Right lobe of liver (tissue), 6 donors: ENCODE measurements around the gene MTHFD1. TPM values are rescaled to one million over a fixed set of nuclear protein-coding genes. Genes with fewer than 3 reads are reported as not detected.

Experiments
- ATAC-seq, 4 donors: fragments of 200-7000 bp; cut with Tn5 transposase; one replicate each; pipeline ENCODE4 v1.9.1; 2020; ENCODE audit warnings: mild to moderate bottlenecking in 4 of 4, moderate library complexity in 4 of 4
- DNase-seq, 3 donors: peaks; one replicate each; pipeline ENCODE4 v3.0.0-alpha.2; 2020
- H3K27ac ChIP-seq, 3 donors: fragments of 200-600 bp; one replicate each; pipeline ENCODE4 v1.8.0; 2022
- H3K27me3 ChIP-seq, 2 donors: fragments of 200-600 bp; one replicate each; pipeline ENCODE4 v1.8.0; 2022
- H3K36me3 ChIP-seq, 4 donors: fragments of 200-600 bp; sonication (generic) in 1 of 4; one replicate each; pipeline versions ENCODE4 v1.5.1 to v1.8.0; 2017 to 2022; ENCODE audit warnings: control low read depth in 1 of 4
- H3K4me1 ChIP-seq, 4 donors: fragments of 200-600 bp; sonication (generic) in 1 of 4; one replicate each; pipeline versions ENCODE4 v1.5.1 to v1.8.0; 2017 to 2022; ENCODE audit warnings: control low read depth in 1 of 4
- H3K4me3 ChIP-seq, 3 donors: fragments of 200-600 bp; one replicate each; pipeline ENCODE4 v1.8.0; 2022
- H3K9me3 ChIP-seq, 4 donors: fragments of 200-600 bp; sonication (generic) in 1 of 4; one replicate each; pipeline versions ENCODE4 v1.5.1 to v1.8.0; 2017 to 2022; ENCODE audit warnings: control low read depth in 1 of 4
- CTCF ChIP-seq, 4 donors: fragments of 200-600 bp in 3 of 4; fragments of 450-650 bp in 1 of 4; IDR thresholded peaks; one replicate each; pipeline versions ENCODE4 v1.5.1 to v1.8.0; 2016 to 2022; ENCODE audit warnings: antibody characterized with exemption in 4 of 4, mild to moderate bottlenecking in 2 of 4
- POLR2A ChIP-seq: fragments of 450-650 bp; IDR thresholded peaks from one replicate; pipeline ENCODE4 v1.6.1; 2017; ENCODE audit warnings: antibody characterized with exemption, mild to moderate bottlenecking
- WGBS: methylation state at CpG from one replicate; pipeline ENCODE4 v1.1.6; 2018; ENCODE audit warnings: low coverage, low lambda C conversion rate; ENCODE audit not compliant: insufficient coverage; ENCODE audit errors: missing lambda C conversion rate; 5-methylcytosine and 5-hydroxymethylcytosine counted together
- intact Hi-C, 2 donors: fragments of 100-400 bp; cut with DNase I; formaldehyde crosslinking; loops; one replicate each; pipeline versions ENCODE4 v1.11.2 to v1.14.1; 2022
- total RNA-seq, 6 experiments: library from RNA; depleted of rRNA in 2 of 6; stranded (reverse); fragments of >200 nt in 2 of 6; fragmentation: NEBNext Ultra II Directional in 3 of 6; extraction: Animal tissue kit (Norgen Biotek cat#: 25700) in 3 of 6; gene quantifications; one replicate each; pipeline versions ENCODE4 v1.1.0 to v1.2.4, GENCODE V29; 2016 to 2023
- donor health status: DM: no; HTN: yes; CAD: no.
- donor health status: DM: no; HTN: no; CAD: no.
- donor health status: DM: no; HTN: no; CAD: no.
- donor health status: DM: no; HTN: yes; CAD: no.
- donor health status: DM: no; HTN: yes; CAD: no.

The MTHFD1 gene
- total RNA-seq, 6 experiments from 2014 or later: 158 to 265 (median 200) TPM

GRCh38 chr14:64468451-64468850 lies 80.3 kb downstream of the MTHFD1 start:
- no peaks in the 10 kb centered on the region for H3K9me3 ChIP-seq
- TF ChIP-seq POLR2A (no peak), CTCF (IDR thresholded peaks at IDR 0.05) (no peak)
- H3K36me3 ChIP-seq: no peaks in the 10 kb centered on the region
- ATAC-seq (no peak), DNase-seq (no peak)
- no peaks in the 10 kb centered on the region for H3K27me3 ChIP-seq
- H3K4me3 ChIP-seq: no peak overlapping the region
- 54% methylated on average over 3 of the region's 3 CpGs for WGBS
- H3K27ac ChIP-seq: no peak overlapping the region
- intact Hi-C loops: no loop called here
- H3K4me1 ChIP-seq: peaks cover 0 to 15% (median 0%) of the 10 kb centered on the region in 4 donors

GRCh38 chr14:64474041-64474440 lies 85.9 kb downstream of the MTHFD1 start:
- WGBS: 29% methylated on average over 2 of the region's 2 CpGs
- Histone ChIP-seq H3K9me3 (no peaks in the 10 kb centered on the region), H3K4me1 (no peaks in the 10 kb centered on the region), H3K27ac (no peak overlapping the region), H3K4me3 (no peak overlapping the region), H3K27me3 (no peaks in the 10 kb centered on the region), H3K36me3 (no peaks in the 10 kb centered on the region)
- intact Hi-C loops: no loop called here
- DNase-seq (no peak), ATAC-seq (no peak)
- TF ChIP-seq POLR2A: no peak
- no peak for TF ChIP-seq CTCF (IDR thresholded peaks at IDR 0.05)

- Histone ChIP-seq H3K27me3 (no peaks in the 10 kb centered on the region), H3K27ac (no peak overlapping the region), H3K4me1 (no peaks in the 10 kb centered on the region), H3K4me3 (no peak overlapping the region), H3K36me3 (no peaks in the 10 kb centered on the region), H3K9me3 (no peaks in the 10 kb centered on the region)
- TF ChIP-seq POLR2A (no peak), CTCF (IDR thresholded peaks at IDR 0.05) (no peak)
- WGBS: 79% methylated on average over 4 of the region's 4 CpGs
- intact Hi-C loops: no loop called here
- DNase-seq (no peak), ATAC-seq (no peak)
Measured at GRCh38 chr14:64474698-64475097, 86.5 kb downstream of the MTHFD1 start.

- Histone ChIP-seq H3K9me3 (no peaks in the 10 kb centered on the region), H3K36me3 (no peaks in the 10 kb centered on the region), H3K27me3 (no peaks in the 10 kb centered on the region), H3K4me3 (no peak overlapping the region), H3K4me1 (no peaks in the 10 kb centered on the region), H3K27ac (no peak overlapping the region)
- DNase-seq (no peak), ATAC-seq (no peak)
- TF ChIP-seq POLR2A (no peak), CTCF (IDR thresholded peaks at IDR 0.05) (no peak)
- intact Hi-C loops: no loop called here
- WGBS: 90% methylated on average over 7 of the region's 8 CpGs
Measured at GRCh38 chr14:64475585-64476273, 87.6 kb downstream of the MTHFD1 start.
